Neural cell (in vitro differentiated cells): Measurements from ENCODE around the gene DDX56.

Experiments
- EP300 ChIP-seq: fragments of 450-650 bp; conservative IDR thresholded peaks from 2 replicates; pipeline ENCODE4 v1.6.1; 2014; ENCODE audit warnings: antibody characterized with exemption, mild to moderate bottlenecking, moderate library complexity; ENCODE audit not compliant: poor library complexity, severe bottlenecking
- EZH2 ChIP-seq: fragments of 200-600, 300-800 bp; shearing (Covaris generic), sonication (generic); IDR thresholded peaks from 2 replicates; pipeline ENCODE4 v1.6.1; 2014; ENCODE audit warnings: antibody characterized with exemption, low read length, borderline replicate concordance, mild to moderate bottlenecking; ENCODE audit not compliant: insufficient read depth, poor library complexity, severe bottlenecking
- POLR2AphosphoS5 ChIP-seq: IDR thresholded peaks from 2 replicates; pipeline ENCODE4 v1.6.1; 2012
- RAD21 ChIP-seq: fragments of 450-650 bp; conservative IDR thresholded peaks from 2 replicates; pipeline ENCODE4 v1.6.1; 2014; ENCODE audit warnings: antibody characterized with exemption, mild to moderate bottlenecking, moderate library complexity
- REST ChIP-seq: IDR thresholded peaks from 2 replicates; pipeline ENCODE4 v1.6.1; 2012; ENCODE audit warnings: borderline replicate concordance
- TAF1 ChIP-seq: IDR thresholded peaks from 2 replicates; pipeline ENCODE4 v1.6.1; 2012; ENCODE audit warnings: low read depth
- TF ChIP-seq, protein P1 (sequence below): fragments of 450-650 bp; IDR thresholded peaks from 2 replicates; pipeline ENCODE4 v1.5.1; 2014; ENCODE audit warnings: antibody characterized with exemption, mild to moderate bottlenecking, moderate library complexity; ENCODE audit not compliant: poor library complexity, severe bottlenecking

DNA sequence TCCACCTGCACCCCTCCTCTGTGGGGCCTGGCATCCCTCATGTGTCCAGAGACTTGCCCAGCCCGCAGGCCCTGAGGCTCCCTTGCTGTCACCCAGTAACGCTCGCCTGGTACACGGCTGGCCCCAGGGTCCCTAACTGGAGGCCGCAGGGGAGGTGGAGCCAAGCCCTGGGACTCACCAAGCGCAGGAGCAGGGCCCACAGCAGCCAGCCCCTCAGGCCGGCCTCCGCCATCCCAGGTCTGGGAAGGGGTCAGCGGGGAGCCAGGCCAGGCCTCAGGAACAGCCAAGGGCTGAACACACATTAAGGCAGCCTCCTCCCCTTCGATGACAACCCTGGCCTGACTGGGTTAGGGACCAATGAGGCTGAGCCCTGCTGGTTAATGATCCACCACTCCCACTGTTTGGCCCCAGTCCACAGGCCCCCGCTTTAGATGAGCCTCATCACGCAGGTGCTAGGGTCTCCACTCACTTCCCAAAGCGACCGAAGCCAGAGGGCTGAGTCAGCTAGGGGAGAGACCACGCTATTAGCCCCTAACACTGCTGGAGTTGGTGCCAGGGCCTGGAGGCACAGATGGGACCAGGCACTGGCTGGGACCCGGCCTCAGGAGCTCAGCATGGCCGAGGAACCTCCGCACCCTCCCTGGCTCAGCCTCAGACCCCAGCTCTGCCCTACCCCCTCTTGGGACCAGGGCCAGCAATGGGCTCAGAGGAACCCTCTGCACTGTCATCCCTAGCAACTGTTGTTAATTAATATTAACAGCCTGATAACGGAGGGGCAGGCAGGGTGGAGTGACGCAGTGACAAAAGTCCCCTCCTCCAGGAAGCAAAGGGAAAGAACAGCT lies 32.5 kb downstream of the DDX56 start, which contains the start of gene NPC1L1:
- TF ChIP-seq POLR2AphosphoS5 (no peak), REST (no peak), TAF1 (no peak), EP300 (no peak), EZH2 (no peak), RAD21 (no peak)
- TF ChIP-seq, protein P1, sequence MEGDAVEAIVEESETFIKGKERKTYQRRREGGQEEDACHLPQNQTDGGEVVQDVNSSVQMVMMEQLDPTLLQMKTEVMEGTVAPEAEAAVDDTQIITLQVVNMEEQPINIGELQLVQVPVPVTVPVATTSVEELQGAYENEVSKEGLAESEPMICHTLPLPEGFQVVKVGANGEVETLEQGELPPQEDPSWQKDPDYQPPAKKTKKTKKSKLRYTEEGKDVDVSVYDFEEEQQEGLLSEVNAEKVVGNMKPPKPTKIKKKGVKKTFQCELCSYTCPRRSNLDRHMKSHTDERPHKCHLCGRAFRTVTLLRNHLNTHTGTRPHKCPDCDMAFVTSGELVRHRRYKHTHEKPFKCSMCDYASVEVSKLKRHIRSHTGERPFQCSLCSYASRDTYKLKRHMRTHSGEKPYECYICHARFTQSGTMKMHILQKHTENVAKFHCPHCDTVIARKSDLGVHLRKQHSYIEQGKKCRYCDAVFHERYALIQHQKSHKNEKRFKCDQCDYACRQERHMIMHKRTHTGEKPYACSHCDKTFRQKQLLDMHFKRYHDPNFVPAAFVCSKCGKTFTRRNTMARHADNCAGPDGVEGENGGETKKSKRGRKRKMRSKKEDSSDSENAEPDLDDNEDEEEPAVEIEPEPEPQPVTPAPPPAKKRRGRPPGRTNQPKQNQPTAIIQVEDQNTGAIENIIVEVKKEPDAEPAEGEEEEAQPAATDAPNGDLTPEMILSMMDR: no peak
